ENCODE results near the gene SRSF1. TPM values are rescaled to one million over a fixed set of nuclear protein-coding genes. Genes with fewer than 3 reads are reported as not detected.

The SRSF1 gene, protein sequence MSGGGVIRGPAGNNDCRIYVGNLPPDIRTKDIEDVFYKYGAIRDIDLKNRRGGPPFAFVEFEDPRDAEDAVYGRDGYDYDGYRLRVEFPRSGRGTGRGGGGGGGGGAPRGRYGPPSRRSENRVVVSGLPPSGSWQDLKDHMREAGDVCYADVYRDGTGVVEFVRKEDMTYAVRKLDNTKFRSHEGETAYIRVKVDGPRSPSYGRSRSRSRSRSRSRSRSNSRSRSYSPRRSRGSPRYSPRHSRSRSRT
- 254 and 280 TPM in 2 replicates for total RNA-seq

DNA sequence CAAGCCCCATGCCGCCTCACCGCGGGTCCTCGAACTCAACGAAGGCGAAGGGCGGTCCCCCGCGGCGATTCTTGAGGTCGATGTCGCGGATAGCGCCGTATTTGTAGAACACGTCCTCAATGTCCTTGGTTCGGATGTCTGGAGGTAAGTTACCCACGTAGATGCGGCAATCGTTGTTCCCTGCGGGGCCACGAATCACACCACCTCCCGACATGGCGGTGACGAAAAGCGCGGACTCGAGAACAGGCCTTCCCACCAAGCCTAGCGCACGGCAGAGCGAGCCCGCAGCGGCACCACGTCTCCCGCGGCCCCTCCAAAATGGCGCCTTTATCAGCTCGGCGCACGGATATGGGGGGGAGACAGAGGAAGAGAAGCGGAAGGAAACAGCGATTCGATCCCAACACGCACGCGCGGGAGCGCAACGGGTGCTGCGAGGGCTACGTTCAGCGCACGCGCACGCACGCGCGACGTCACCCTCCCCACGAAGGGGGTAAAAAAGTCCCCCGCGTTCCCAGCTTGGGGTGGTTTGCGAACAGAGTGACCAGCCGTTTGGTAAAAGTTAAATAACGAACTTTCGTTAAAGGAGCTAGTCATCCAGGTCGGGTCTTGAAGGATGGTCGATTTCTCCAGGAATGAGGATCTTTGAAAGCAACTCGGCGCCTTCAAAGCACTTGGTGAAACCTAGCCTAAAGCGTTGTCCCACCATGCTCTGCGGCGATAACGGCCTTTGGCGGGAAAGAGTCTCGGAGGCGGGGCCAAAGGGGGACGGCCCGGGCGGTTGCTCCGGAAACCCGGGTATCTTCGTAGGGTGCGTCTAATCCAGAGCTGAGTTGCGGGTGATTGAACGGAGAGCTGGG is at the start of gene SRSF1:
TSS of gene SRSF1 (minus strand) at position 323 of the 857 bp plus-strand sequence. CDS start at position 214, 109 bp downstream.

DNA sequence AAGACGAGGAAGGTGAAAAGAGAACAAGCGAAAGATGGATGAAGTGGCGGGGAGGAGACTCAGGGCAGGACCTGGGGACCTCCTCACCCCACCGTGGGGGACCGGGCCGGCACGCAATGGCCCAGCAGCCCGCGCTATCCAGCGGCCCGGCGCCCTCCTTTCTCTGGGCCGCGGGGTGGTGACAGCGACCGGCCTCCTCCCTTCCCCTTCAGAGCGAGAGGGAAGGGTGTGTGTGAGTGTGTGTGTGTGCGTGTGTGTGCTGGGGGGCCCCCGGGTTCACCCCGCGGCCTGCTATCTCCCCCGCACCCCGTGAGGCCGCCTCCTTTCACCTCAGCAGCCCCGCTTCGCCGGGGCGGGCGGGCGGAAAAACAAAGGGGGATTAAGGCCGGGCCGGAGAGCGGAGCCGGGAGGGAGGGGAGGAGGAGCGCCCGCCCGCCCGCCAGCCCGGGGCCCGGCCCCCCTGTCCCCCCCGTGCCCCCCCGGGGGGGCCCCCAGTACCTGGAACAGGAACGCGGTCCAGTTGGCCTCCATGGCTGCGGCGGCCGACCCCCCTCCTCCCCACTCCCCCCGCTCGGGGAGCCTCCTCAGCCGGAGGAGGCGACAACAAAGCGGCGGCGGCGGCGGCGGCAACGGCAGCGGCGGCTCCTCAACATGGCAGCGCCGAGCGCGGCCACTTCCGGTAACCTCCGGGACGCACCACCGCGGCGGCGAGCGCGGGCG is 19.3 kb downstream of the SRSF1 start, which contains the start of gene VEZF1:
TSS of gene VEZF1 (minus strand) at position 674 of the 720 bp plus-strand sequence. CDS start at position 531, 143 bp downstream.

DNA sequence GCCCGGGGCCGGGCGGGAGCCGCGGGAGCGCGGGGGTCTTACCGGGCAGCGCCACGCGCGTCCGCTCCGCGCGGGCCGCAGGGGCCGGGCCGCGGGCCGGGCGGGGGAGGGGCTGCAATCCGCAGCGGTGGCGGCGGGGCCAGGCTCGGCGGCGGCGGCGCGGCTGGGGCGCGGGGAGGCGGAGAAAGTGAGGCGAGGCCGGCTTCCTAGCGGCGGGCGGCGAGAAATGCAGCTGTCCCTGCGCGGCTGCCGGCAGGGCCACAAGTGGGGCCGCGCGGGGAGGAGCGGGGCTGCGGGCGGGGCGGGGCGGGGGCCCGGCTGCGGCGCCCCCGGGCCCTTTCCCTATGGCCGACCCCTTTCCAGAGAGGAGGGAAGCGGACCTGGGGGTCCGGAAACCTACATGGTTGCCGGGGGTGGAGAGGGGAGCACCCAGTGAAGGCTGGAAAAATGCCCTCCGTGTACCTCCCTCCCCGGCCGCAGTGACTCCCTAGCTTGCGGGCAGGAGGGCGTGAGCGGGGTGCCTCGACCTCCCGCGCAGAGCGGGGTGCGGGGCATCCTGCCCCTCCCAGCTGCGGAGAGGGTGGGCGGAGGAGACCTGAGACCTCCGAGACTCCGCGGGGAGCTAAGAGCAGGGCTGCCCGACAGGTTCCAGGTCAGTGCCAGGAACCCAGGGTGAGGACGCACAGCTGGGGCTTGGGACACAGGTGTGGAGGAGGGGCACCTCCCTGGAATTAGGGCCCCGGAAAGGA is 51.7 kb downstream of the SRSF1 start, which contains the start of gene CUEDC1:
TSS of gene CUEDC1 (minus strand) at position 230 of the 749 bp plus-strand sequence. CDS start 69,848 bp downstream, outside the sequence.

Other genes with a start within 250 kb of the SRSF1 start
- 18.3 and 21.6 TPM in 2 replicates for gene MRPS23, start 157.2 kb downstream of the SRSF1 start, total RNA-seq
- gene CUEDC1, start 51.8 kb downstream of the SRSF1 start, total RNA-seq, result 10.3 and 12.5 TPM in 2 replicates
- 45.1 and 45.3 TPM in 2 replicates for gene VEZF1, start 19.0 kb downstream of the SRSF1 start, total RNA-seq
- gene DYNLL2, start 76.2 kb upstream of the SRSF1 start, total RNA-seq, result 11.4 and 11.6 TPM in 2 replicates
- gene OR4D1, start 141.1 kb upstream of the SRSF1 start, total RNA-seq, result not detected in 2 replicates
- not detected in 2 replicates for gene OR4D2, start 159.7 kb upstream of the SRSF1 start, total RNA-seq
- not detected in 2 replicates for gene EPX, start 185.5 kb upstream of the SRSF1 start, total RNA-seq
- gene MKS1, start 212.0 kb upstream of the SRSF1 start, total RNA-seq, result 11.9 and 16.5 TPM in 2 replicates
- gene LPO, start 231.3 kb upstream of the SRSF1 start, total RNA-seq, result not detected in 2 replicates